ENCODE measurements around the gene ZSCAN25.

DNA sequence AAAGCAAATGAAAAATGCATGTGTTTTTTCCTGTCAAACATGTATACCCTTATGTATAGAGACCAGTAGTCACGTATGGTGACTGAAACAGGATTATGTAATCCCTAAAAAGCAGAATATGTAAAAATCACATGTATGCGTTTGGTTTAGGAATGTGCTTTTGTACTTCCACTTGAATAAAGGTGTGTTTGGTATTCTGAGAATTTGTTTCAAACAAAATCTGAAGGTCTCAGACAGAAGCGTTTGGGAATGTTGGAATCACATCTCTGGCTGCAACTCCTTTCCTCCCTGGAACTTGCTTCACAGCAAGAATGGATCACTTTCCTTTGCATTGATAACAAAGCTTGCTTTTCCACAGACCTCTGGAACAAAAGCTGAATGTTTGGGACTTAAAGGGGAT lies 40.5 kb upstream of the ZSCAN25 start:
- TF ChIP-seq, protein P1, sequence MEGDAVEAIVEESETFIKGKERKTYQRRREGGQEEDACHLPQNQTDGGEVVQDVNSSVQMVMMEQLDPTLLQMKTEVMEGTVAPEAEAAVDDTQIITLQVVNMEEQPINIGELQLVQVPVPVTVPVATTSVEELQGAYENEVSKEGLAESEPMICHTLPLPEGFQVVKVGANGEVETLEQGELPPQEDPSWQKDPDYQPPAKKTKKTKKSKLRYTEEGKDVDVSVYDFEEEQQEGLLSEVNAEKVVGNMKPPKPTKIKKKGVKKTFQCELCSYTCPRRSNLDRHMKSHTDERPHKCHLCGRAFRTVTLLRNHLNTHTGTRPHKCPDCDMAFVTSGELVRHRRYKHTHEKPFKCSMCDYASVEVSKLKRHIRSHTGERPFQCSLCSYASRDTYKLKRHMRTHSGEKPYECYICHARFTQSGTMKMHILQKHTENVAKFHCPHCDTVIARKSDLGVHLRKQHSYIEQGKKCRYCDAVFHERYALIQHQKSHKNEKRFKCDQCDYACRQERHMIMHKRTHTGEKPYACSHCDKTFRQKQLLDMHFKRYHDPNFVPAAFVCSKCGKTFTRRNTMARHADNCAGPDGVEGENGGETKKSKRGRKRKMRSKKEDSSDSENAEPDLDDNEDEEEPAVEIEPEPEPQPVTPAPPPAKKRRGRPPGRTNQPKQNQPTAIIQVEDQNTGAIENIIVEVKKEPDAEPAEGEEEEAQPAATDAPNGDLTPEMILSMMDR (IDR thresholded peaks at IDR 0.05) = no peak
- TF ChIP-seq POLR2A (IDR thresholded peaks at IDR 0.05) (no peak), POLR2AphosphoS5 (IDR thresholded peaks at IDR 0.05; ENCODE audit: insufficient read depth in 1 of 2, low read depth in 1 of 2) (no peak)

Data from vagina (tissue), 2 donors.